GM12874 (cell line): ENCODE measurements around the gene CD200R1L.

Experiments used
- TF ChIP-seq, protein P1 (sequence below): IDR thresholded peaks from 2 replicates; pipeline ENCODE4 v1.5.1; 2011; ENCODE audit warnings: low read depth, mild to moderate bottlenecking, control low read depth, low read length, moderate library complexity; ENCODE audit not compliant: insufficient read depth

The CD200R1L gene

DNA sequence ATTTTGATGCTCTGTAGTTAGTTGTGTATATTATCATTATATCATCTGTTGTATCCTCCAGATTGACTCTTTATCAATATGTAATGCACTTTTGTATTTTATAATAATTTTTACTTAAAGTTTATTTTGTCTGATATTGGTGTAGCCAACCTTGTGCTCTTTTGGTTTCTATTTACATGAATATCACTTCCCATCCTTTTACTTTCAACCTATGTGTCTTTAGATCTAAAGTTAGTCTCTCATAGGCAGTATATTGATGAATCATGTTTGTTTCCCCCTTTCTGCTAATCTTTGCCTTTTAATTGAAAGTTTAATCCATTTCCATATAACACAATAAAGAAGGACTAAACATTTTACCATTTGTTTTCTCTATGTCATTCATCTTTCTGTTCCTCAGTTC lies 28.1 kb upstream of the CD200R1L start:
- TF ChIP-seq, protein P1, sequence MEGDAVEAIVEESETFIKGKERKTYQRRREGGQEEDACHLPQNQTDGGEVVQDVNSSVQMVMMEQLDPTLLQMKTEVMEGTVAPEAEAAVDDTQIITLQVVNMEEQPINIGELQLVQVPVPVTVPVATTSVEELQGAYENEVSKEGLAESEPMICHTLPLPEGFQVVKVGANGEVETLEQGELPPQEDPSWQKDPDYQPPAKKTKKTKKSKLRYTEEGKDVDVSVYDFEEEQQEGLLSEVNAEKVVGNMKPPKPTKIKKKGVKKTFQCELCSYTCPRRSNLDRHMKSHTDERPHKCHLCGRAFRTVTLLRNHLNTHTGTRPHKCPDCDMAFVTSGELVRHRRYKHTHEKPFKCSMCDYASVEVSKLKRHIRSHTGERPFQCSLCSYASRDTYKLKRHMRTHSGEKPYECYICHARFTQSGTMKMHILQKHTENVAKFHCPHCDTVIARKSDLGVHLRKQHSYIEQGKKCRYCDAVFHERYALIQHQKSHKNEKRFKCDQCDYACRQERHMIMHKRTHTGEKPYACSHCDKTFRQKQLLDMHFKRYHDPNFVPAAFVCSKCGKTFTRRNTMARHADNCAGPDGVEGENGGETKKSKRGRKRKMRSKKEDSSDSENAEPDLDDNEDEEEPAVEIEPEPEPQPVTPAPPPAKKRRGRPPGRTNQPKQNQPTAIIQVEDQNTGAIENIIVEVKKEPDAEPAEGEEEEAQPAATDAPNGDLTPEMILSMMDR, result no peak

DNA sequence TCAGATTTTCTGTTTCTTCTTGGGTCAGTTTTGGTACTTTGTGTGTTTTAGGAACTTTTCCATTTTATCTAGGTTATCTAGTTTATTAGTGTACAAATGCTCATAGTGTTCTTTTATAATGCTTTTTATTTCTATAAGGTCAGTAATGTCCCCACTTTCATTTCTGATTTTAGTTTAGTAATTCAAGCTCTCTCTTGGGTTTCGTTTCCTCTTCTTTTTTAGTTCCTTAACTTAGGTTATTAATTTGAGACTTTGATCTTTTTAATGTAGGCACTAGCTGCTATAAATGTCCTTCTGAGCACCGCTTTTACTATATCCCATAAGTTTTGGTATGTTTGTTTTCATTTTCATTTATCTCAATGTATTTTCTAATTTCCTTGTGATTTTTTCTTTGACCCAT lies 27.0 kb upstream of the CD200R1L start:
- TF ChIP-seq, protein P1, result no peak

DNA sequence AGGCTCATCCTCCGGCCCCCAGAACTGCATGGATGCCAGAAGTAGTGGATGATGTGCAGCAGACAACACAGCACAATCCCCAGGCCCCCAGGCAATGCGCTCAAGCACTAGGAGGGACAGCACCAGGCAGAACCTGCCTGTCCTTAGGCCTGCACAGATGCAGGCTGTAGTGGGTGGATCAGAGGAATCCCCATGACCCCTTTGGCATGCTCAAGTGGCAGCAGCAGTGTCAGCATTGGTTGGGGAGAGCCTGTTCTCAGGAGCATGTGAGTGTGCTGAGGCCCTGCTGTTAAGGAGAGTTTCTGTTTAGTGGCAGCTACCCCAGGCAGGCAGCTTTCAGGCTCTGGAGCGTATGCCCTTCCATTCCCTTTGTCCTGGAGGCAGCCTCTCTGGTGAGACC lies 25.1 kb upstream of the CD200R1L start:
- TF ChIP-seq, protein P1, result no peak

DNA sequence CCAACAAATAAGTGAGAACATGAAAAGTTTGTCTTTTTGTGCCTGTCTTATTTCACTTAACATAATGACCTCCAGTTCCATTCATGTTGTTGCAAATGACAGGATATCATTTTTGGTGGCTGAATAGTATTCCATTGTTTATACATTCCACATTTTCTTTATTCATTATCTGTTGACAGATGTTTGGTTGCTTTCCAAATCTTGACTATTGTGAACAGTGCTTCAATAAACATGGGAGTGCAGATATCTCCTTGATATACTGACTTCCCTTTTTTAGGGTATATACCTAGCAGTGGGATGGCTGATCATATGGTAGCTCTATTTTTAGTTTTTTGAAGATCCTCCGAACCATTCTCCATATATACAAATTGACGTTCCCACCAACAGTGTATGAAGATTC lies 19.1 kb upstream of the CD200R1L start:
- TF ChIP-seq, protein P1, result no peak

DNA sequence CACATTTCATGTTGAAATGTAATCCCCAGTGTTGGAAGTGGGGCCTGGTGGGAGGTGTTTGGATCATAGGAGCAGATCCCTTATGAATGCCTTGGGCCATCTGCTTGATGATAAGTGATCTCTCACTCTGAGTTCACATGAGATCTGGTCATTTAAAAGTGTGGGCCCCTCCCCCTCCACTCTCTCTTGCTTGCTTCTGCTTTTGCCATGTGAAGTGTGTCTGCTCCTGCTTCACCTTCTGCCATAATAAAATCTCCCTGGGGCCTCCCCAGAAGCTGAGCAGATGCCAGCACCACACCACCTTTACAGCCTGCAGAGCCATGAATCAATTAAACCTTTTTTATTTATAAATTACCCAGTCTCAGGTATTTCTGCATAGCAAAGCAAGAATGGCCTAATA lies 14.2 kb upstream of the CD200R1L start:
- TF ChIP-seq, protein P1, result no peak

DNA sequence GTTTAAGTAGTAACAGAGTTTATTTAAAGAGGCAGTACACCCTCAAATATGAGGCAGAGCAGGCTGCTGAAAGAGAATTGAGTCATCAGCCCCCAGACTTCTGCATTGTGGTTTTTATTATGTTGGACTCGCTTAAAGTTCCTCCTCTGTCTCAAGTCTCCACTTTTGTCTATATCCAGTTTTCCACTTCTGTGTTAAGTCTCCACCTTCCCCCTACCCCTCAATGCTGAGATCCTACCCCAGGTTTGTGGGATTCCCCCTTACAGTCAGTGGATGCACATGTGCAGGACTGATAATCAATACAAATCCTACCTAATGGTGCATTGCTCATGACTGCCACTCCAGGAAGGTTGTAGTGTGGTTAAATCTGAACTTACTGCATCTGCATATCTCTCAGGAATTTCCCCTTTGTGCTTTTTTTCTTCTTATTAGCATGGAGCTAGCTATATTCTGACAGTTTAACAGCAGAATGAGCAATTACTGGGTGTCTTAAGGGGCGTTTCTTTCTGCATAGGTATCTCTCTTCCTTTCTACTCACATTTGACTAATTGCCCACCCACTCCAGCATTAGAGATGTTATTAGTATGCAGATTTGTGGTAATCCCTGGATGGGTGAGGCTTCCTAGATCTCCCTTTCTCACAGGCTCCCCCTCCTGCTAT lies 11.9 kb upstream of the CD200R1L start:
- TF ChIP-seq, protein P1, result no peak

DNA sequence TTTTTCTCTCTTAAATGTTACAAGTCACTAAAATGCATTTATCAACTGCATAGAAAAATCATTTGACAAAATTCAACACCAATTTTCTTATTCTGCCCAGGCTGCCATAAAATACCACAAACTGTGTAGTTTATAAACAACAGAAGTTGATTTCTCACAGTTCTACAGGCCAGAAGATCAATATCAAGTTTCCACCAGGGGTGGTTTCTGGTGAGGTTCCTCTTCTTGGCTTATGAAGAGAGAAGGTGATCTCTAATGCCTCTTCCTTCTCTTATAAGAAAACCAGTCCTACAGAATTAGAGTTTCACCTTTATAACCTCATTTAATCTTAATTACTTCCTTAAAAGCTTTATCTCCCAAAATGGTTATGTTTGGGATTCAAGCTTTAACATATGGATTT lies 10.9 kb upstream of the CD200R1L start:
- TF ChIP-seq, protein P1, result no peak

DNA sequence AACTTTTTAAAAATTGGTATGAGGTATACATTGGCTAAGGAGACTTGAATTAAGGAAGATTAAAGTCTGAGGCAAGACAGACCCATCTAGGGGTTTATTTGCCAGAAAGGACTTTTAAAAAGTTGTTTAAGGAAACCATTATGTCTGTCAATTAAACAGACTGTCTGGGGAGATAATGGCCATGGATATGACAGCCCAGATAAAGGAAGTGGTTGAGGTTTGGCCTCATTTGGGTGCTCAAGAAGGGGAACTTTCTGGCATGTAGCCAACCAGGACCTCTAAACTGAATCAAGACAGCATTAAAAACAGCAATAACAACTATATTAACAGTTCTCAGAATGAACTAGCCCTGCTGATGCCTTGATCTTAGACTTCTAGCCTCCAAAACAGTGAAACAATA lies 9.9 kb upstream of the CD200R1L start:
- TF ChIP-seq, protein P1, result no peak
